Measurements from ENCODE around the gene ACTN4. TPM values are rescaled to one million over a fixed set of nuclear protein-coding genes. Genes with fewer than 3 reads are reported as not detected.
"Not testable (repeated sequence)": the region's sequence is repeated elsewhere in the genome, so short reads cannot be mapped to it uniquely, and the experiment has no call there.

Gene ACTN4
- total RNA-seq, 1 experiment from 2014 or later: 399 TPM

- H3K4me3 ChIP-seq: no peak overlapping the region
- no peaks in the 10 kb centered on the region for H3K27me3 ChIP-seq (replicated peaks)
- no peak overlapping the region for H3K27ac ChIP-seq
- H3K9me3 ChIP-seq (replicated peaks): no peaks in the 10 kb centered on the region
- no peaks in the 10 kb centered on the region for H3K36me3 ChIP-seq
- no peak for DNase-seq (ENCODE audit: low read depth in 1 of 2, low spot score in 2 of 2)
- peaks cover 6% of the 10 kb centered on the region; the same call in 1 of the 2 replicates for H3K4me1 ChIP-seq (replicated peaks)
Measured at GRCh38 chr19:38766276-38767047, 119.0 kb downstream of the ACTN4 start.

GRCh38 chr19:38769635-38770211, 122.3 kb downstream of the ACTN4 start:
- Histone ChIP-seq H3K36me3 (no peaks in the 10 kb centered on the region), H3K27ac (no peak overlapping the region), H3K4me3 (no peak overlapping the region), H3K4me1 (replicated peaks) (peaks cover 6% of the 10 kb centered on the region; the same call in 1 of the 2 replicates), H3K27me3 (replicated peaks) (no peaks in the 10 kb centered on the region), H3K9me3 (replicated peaks) (no peaks in the 10 kb centered on the region)
- DNase-seq (ENCODE audit: low read depth in 1 of 2, low spot score in 2 of 2): peak; percentile 28 to 72

GRCh38 chr19:38770228-38770948, 122.9 kb downstream of the ACTN4 start:
- not testable (repeated sequence) for H3K4me1 ChIP-seq (replicated peaks); H3K27me3 ChIP-seq (replicated peaks); H3K9me3 ChIP-seq (replicated peaks); H3K27ac ChIP-seq; H3K4me3 ChIP-seq; DNase-seq (ENCODE audit: low read depth in 1 of 2, low spot score in 2 of 2); H3K36me3 ChIP-seq

- not testable (repeated sequence) for H3K4me1 ChIP-seq (replicated peaks); H3K4me3 ChIP-seq; H3K36me3 ChIP-seq; DNase-seq (ENCODE audit: low read depth in 1 of 2, low spot score in 2 of 2); H3K27me3 ChIP-seq (replicated peaks); H3K27ac ChIP-seq; H3K9me3 ChIP-seq (replicated peaks)
Measured at GRCh38 chr19:38770949-38771275, 123.5 kb downstream of the ACTN4 start.

- H3K4me3 ChIP-seq; H3K36me3 ChIP-seq; H3K9me3 ChIP-seq (replicated peaks): not testable (repeated sequence)
Measured at GRCh38 chr19:38771569-38771968, 124.1 kb downstream of the ACTN4 start.

GRCh38 chr19:38773469-38774177, 126.2 kb downstream of the ACTN4 start, which contains the start of gene LGALS7:
Gene LGALS7, minus strand, starts transcription at chr19:38773517. Its CDS starts 25 bp downstream, at chr19:38773492.
- no peak within 1 kb of the TSS for H3K27ac ChIP-seq
- no peaks in the 10 kb centered on the region for H3K9me3 ChIP-seq (replicated peaks)
- no peak within 1 kb of the TSS for H3K4me3 ChIP-seq

More at GRCh38 chr19:38771569-38771968, 124.1 kb downstream of the ACTN4 start:
- H3K27ac ChIP-seq; H3K27me3 ChIP-seq (replicated peaks); DNase-seq (ENCODE audit: low read depth in 1 of 2, low spot score in 2 of 2); H3K4me1 ChIP-seq (replicated peaks): not testable (repeated sequence)

GRCh38 chr19:38774181-38774950, 126.9 kb downstream of the ACTN4 start:
- no peaks in the 10 kb centered on the region for H3K27me3 ChIP-seq (replicated peaks)
- no peaks in the 10 kb centered on the region for H3K36me3 ChIP-seq
- no peaks in the 10 kb centered on the region for H3K9me3 ChIP-seq (replicated peaks)
- H3K27ac ChIP-seq: no peak overlapping the region
- no peak for DNase-seq (ENCODE audit: low read depth in 1 of 2, low spot score in 2 of 2)
- peaks cover 6% of the 10 kb centered on the region; the same call in 1 of the 2 replicates for H3K4me1 ChIP-seq (replicated peaks)
- no peak overlapping the region for H3K4me3 ChIP-seq

More at GRCh38 chr19:38773469-38774177, 126.2 kb downstream of the ACTN4 start, which contains the start of gene LGALS7:
- DNase-seq (ENCODE audit: low read depth in 1 of 2, low spot score in 2 of 2): no peak
- H3K36me3 ChIP-seq: no peaks in the 10 kb centered on the region
- H3K27me3 ChIP-seq (replicated peaks): no peaks in the 10 kb centered on the region
- H3K4me1 ChIP-seq (replicated peaks): peaks cover 6% of the 10 kb centered on the region; the same call in 1 of the 2 replicates

- Histone ChIP-seq H3K27me3 (replicated peaks) (peaks cover 10% of the 10 kb centered on the region; the same call in 1 of the 2 replicates), H3K4me3 (no peak overlapping the region), H3K9me3 (replicated peaks) (no peaks in the 10 kb centered on the region), H3K27ac (no peak overlapping the region), H3K36me3 (no peaks in the 10 kb centered on the region), H3K4me1 (replicated peaks) (no peaks in the 10 kb centered on the region)
- DNase-seq (ENCODE audit: low read depth in 1 of 2, low spot score in 2 of 2): no peak
Measured at GRCh38 chr19:38778733-38779132, 131.3 kb downstream of the ACTN4 start.

- no peaks in the 10 kb centered on the region for H3K9me3 ChIP-seq (replicated peaks)
- no peak overlapping the region for H3K4me3 ChIP-seq
- H3K27ac ChIP-seq: no peak overlapping the region
- no peak for DNase-seq (ENCODE audit: low read depth in 1 of 2, low spot score in 2 of 2)
- peaks cover 10% of the 10 kb centered on the region; the same call in 1 of the 2 replicates for H3K27me3 ChIP-seq (replicated peaks)
- no peaks in the 10 kb centered on the region for H3K4me1 ChIP-seq (replicated peaks)
- H3K36me3 ChIP-seq: no peaks in the 10 kb centered on the region
Measured at GRCh38 chr19:38780443-38780842, 133.0 kb downstream of the ACTN4 start.

GRCh38 chr19:38781058-38781457, 133.6 kb downstream of the ACTN4 start:
- no peak overlapping the region for H3K27ac ChIP-seq
- H3K36me3 ChIP-seq: no peaks in the 10 kb centered on the region
- DNase-seq (ENCODE audit: low read depth in 1 of 2, low spot score in 2 of 2): no peak
- H3K27me3 ChIP-seq (replicated peaks): peaks cover 10% of the 10 kb centered on the region; the same call in 1 of the 2 replicates
- H3K9me3 ChIP-seq (replicated peaks): no peaks in the 10 kb centered on the region
- no peak overlapping the region for H3K4me3 ChIP-seq
- no peaks in the 10 kb centered on the region for H3K4me1 ChIP-seq (replicated peaks)

Measured in SJSA1 (cell line).